Esophagus muscularis mucosa (tissue), 3 donors: ENCODE measurements around the gene IL9.

ENCODE experiments used
- CTCF ChIP-seq, 3 experiments: fragments of 200-600 bp in 2 of 3; fragments of 450-650 bp in 1 of 3; sonication (generic) in 2 of 3; IDR thresholded peaks; one replicate each; pipeline ENCODE4 v1.5.1; 2017 to 2019; ENCODE audit warnings: antibody characterized with exemption in 3 of 3, mild to moderate bottlenecking in 2 of 3, moderate library complexity in 1 of 3
- EP300 ChIP-seq: sonication (generic); formaldehyde crosslinking; IDR thresholded peaks from one replicate; pipeline ENCODE4 v1.6.1; 2017; ENCODE audit warnings: antibody characterized with exemption

GRCh38 chr5:135846311-135846710 is 49.3 kb downstream of the IL9 start:
- TF ChIP-seq CTCF (IDR thresholded peaks at IDR 0.05), result no peak
- no peak for TF ChIP-seq EP300
